ENCODE results near the gene ATAD3B.

Gene ATAD3B

DNA sequence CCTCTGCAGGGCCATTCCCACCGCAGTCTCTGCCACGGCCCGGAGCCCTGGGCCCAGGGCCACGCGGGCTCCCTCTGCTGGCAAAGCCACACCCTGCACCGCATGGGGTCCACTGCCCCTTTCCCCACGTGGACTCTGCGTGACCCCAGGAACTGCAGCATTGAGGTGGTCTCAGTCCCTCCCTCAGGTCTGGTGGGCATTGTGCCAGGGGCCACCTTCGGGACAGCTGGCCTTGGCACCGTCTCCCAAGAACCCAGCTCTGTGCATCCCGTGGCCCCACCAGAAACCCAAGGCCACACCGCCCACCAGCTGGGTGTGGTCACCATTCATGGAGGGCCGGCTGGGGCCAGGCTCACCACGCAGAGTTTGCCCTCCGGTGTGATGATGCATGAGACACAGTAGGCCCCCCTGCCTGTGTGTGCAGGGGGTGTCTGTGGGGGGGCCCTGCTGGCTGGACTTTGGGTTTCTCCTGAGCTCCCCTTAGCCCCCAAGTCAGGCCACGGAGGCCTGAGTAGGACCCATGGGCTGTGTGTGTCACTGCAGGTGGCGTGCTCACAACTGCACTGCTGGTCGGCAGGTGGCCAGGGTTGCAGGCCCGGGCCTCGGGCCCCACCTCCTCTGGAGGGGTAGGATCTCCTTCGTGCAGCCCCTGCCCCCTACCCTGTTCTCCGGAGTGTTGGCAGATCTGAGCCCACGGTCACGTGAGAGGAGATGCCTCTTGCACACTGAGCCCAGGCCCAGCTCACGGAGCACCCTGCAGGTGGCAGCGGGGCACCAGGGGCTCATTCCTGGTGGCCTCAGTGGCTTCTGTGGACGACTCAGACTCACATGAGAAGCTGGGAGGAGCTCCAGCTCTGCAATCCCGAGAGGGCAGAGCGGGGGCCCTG, 30.3 kb upstream of the ATAD3B start (continued):
- TF ChIP-seq, protein P1, sequence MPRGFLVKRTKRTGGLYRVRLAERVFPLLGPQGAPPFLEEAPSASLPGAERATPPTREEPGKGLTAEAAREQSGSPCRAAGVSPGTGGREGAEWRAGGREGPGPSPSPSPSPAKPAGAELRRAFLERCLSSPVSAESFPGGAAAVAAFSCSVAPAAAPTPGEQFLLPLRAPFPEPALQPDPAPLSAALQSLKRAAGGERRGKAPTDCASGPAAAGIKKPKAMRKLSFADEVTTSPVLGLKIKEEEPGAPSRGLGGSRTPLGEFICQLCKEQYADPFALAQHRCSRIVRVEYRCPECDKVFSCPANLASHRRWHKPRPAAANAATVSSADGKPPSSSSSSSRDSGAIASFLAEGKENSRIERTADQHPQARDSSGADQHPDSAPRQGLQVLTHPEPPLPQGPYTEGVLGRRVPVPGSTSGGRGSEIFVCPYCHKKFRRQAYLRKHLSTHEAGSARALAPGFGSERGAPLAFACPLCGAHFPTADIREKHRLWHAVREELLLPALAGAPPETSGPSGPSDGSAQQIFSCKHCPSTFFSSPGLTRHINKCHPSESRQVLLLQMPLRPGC (tag by site-specific recombination; IDR thresholded peaks at IDR 0.05), result no peak
- TF ChIP-seq KLF9 (tag by site-specific recombination; IDR thresholded peaks at IDR 0.05; ENCODE audit: low read depth) (peak; percentile 75), ZNF350 (tag by site-specific recombination; IDR thresholded peaks at IDR 0.05) (no peak), ZBTB6 (tag by site-specific recombination; IDR thresholded peaks at IDR 0.05) (no peak), ZNF274 (IDR thresholded peaks at IDR 0.05; ENCODE audit: low read length) (no peak), ZNF274 (tag by site-specific recombination; IDR thresholded peaks at IDR 0.05; ENCODE audit: borderline replicate concordance) (no peak), ZNF211 (tag by site-specific recombination; IDR thresholded peaks at IDR 0.05; ENCODE audit: low read depth) (no peak), ZNF2 (tag by site-specific recombination; IDR thresholded peaks at IDR 0.05) (peak; percentile 65; the same call in 1 of the 2 replicates), ZNF140 (tag by site-specific recombination; IDR thresholded peaks at IDR 0.05) (no peak), ZNF558 (tag by site-specific recombination; IDR thresholded peaks at IDR 0.05) (no peak), PRDM6 (tag by site-specific recombination; IDR thresholded peaks at IDR 0.05) (no peak), ZNF670 (tag by site-specific recombination; IDR thresholded peaks at IDR 0.05; ENCODE audit: low read depth) (no peak), ZNF777 (tag by site-specific recombination; IDR thresholded peaks at IDR 0.05; ENCODE audit: borderline replicate concordance) (no peak), ZNF692 (tag by site-specific recombination; IDR thresholded peaks at IDR 0.05) (peak; percentile 95)
- TF ChIP-seq, protein P2, sequence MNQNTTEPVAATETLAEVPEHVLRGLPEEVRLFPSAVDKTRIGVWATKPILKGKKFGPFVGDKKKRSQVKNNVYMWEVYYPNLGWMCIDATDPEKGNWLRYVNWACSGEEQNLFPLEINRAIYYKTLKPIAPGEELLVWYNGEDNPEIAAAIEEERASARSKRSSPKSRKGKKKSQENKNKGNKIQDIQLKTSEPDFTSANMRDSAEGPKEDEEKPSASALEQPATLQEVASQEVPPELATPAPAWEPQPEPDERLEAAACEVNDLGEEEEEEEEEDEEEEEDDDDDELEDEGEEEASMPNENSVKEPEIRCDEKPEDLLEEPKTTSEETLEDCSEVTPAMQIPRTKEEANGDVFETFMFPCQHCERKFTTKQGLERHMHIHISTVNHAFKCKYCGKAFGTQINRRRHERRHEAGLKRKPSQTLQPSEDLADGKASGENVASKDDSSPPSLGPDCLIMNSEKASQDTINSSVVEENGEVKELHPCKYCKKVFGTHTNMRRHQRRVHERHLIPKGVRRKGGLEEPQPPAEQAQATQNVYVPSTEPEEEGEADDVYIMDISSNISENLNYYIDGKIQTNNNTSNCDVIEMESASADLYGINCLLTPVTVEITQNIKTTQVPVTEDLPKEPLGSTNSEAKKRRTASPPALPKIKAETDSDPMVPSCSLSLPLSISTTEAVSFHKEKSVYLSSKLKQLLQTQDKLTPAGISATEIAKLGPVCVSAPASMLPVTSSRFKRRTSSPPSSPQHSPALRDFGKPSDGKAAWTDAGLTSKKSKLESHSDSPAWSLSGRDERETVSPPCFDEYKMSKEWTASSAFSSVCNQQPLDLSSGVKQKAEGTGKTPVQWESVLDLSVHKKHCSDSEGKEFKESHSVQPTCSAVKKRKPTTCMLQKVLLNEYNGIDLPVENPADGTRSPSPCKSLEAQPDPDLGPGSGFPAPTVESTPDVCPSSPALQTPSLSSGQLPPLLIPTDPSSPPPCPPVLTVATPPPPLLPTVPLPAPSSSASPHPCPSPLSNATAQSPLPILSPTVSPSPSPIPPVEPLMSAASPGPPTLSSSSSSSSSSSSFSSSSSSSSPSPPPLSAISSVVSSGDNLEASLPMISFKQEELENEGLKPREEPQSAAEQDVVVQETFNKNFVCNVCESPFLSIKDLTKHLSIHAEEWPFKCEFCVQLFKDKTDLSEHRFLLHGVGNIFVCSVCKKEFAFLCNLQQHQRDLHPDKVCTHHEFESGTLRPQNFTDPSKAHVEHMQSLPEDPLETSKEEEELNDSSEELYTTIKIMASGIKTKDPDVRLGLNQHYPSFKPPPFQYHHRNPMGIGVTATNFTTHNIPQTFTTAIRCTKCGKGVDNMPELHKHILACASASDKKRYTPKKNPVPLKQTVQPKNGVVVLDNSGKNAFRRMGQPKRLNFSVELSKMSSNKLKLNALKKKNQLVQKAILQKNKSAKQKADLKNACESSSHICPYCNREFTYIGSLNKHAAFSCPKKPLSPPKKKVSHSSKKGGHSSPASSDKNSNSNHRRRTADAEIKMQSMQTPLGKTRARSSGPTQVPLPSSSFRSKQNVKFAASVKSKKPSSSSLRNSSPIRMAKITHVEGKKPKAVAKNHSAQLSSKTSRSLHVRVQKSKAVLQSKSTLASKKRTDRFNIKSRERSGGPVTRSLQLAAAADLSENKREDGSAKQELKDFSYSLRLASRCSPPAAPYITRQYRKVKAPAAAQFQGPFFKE (tag by site-specific recombination; IDR thresholded peaks at IDR 0.05; ENCODE audit: borderline replicate concordance), result no peak
- TF ChIP-seq, protein P3, sequence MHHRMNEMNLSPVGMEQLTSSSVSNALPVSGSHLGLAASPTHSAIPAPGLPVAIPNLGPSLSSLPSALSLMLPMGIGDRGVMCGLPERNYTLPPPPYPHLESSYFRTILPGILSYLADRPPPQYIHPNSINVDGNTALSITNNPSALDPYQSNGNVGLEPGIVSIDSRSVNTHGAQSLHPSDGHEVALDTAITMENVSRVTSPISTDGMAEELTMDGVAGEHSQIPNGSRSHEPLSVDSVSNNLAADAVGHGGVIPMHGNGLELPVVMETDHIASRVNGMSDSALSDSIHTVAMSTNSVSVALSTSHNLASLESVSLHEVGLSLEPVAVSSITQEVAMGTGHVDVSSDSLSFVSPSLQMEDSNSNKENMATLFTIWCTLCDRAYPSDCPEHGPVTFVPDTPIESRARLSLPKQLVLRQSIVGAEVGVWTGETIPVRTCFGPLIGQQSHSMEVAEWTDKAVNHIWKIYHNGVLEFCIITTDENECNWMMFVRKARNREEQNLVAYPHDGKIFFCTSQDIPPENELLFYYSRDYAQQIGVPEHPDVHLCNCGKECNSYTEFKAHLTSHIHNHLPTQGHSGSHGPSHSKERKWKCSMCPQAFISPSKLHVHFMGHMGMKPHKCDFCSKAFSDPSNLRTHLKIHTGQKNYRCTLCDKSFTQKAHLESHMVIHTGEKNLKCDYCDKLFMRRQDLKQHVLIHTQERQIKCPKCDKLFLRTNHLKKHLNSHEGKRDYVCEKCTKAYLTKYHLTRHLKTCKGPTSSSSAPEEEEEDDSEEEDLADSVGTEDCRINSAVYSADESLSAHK (tag by site-specific recombination; IDR thresholded peaks at IDR 0.05), result no peak
- TF ChIP-seq, protein P4, sequence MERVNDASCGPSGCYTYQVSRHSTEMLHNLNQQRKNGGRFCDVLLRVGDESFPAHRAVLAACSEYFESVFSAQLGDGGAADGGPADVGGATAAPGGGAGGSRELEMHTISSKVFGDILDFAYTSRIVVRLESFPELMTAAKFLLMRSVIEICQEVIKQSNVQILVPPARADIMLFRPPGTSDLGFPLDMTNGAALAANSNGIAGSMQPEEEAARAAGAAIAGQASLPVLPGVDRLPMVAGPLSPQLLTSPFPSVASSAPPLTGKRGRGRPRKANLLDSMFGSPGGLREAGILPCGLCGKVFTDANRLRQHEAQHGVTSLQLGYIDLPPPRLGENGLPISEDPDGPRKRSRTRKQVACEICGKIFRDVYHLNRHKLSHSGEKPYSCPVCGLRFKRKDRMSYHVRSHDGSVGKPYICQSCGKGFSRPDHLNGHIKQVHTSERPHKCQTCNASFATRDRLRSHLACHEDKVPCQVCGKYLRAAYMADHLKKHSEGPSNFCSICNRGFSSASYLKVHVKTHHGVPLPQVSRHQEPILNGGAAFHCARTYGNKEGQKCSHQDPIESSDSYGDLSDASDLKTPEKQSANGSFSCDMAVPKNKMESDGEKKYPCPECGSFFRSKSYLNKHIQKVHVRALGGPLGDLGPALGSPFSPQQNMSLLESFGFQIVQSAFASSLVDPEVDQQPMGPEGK (tag by site-specific recombination; IDR thresholded peaks at IDR 0.05), result no peak; the same call in 1 of the 2 replicates
- TF ChIP-seq, protein P5, sequence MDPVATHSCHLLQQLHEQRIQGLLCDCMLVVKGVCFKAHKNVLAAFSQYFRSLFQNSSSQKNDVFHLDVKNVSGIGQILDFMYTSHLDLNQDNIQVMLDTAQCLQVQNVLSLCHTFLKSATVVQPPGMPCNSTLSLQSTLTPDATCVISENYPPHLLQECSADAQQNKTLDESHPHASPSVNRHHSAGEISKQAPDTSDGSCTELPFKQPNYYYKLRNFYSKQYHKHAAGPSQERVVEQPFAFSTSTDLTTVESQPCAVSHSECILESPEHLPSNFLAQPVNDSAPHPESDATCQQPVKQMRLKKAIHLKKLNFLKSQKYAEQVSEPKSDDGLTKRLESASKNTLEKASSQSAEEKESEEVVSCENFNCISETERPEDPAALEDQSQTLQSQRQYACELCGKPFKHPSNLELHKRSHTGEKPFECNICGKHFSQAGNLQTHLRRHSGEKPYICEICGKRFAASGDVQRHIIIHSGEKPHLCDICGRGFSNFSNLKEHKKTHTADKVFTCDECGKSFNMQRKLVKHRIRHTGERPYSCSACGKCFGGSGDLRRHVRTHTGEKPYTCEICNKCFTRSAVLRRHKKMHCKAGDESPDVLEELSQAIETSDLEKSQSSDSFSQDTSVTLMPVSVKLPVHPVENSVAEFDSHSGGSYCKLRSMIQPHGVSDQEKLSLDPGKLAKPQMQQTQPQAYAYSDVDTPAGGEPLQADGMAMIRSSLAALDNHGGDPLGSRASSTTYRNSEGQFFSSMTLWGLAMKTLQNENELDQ (tag by site-specific recombination; IDR thresholded peaks at IDR 0.05; ENCODE audit: low read depth), result no peak

Measured in HEK293 (cell line).